ENCODE data around the gene ZNF577.

ZNF577 gene

DNA sequence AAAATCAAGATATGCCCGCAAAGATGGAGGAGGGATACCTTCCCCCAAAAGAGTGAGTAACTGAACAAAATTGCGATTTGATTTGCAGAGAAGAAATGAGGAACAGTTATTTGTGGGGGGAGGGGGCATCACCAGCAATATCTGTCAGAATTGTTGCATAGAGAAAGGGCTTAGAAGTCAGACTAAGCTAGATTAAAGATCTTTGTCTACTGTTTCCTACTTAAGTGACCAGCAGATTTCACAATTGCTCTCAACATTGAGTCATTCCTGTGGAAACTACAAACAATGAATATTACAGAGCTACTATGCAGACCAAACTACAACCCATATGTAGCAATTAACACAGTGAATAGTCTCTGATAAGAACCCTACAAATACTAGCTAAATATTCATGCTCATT is 65.4 kb downstream of the ZNF577 start:
- Histone ChIP-seq H3K27me3 (ENCODE audit: insufficient read depth, poor library complexity, severe bottlenecking) (no peaks in the 10 kb centered on the region), H3K4me3 (replicated peaks; ENCODE audit: insufficient read depth, low read length) (no peak overlapping the region), H3K27ac (replicated peaks) (peak overlapping the region; percentile 70)
- DNase-seq (ENCODE audit: low read depth in 1 of 2, low spot score in 1 of 2), result peak; percentile 88 to 89
- TF ChIP-seq POLR2AphosphoS5 (IDR thresholded peaks at IDR 0.05; ENCODE audit: low read depth) (no peak), GABPA (IDR thresholded peaks at IDR 0.05; ENCODE audit: low read depth) (no peak), SPI1 (IDR thresholded peaks at IDR 0.05; ENCODE audit: borderline replicate concordance, low read depth) (peak; percentile 73; the same call in 1 of the 2 replicates)
- TF ChIP-seq, protein P1, sequence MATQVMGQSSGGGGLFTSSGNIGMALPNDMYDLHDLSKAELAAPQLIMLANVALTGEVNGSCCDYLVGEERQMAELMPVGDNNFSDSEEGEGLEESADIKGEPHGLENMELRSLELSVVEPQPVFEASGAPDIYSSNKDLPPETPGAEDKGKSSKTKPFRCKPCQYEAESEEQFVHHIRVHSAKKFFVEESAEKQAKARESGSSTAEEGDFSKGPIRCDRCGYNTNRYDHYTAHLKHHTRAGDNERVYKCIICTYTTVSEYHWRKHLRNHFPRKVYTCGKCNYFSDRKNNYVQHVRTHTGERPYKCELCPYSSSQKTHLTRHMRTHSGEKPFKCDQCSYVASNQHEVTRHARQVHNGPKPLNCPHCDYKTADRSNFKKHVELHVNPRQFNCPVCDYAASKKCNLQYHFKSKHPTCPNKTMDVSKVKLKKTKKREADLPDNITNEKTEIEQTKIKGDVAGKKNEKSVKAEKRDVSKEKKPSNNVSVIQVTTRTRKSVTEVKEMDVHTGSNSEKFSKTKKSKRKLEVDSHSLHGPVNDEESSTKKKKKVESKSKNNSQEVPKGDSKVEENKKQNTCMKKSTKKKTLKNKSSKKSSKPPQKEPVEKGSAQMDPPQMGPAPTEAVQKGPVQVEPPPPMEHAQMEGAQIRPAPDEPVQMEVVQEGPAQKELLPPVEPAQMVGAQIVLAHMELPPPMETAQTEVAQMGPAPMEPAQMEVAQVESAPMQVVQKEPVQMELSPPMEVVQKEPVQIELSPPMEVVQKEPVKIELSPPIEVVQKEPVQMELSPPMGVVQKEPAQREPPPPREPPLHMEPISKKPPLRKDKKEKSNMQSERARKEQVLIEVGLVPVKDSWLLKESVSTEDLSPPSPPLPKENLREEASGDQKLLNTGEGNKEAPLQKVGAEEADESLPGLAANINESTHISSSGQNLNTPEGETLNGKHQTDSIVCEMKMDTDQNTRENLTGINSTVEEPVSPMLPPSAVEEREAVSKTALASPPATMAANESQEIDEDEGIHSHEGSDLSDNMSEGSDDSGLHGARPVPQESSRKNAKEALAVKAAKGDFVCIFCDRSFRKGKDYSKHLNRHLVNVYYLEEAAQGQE (IDR thresholded peaks at IDR 0.05; ENCODE audit: insufficient replicate concordance, low read depth), result no peak
- TF ChIP-seq, protein P2, sequence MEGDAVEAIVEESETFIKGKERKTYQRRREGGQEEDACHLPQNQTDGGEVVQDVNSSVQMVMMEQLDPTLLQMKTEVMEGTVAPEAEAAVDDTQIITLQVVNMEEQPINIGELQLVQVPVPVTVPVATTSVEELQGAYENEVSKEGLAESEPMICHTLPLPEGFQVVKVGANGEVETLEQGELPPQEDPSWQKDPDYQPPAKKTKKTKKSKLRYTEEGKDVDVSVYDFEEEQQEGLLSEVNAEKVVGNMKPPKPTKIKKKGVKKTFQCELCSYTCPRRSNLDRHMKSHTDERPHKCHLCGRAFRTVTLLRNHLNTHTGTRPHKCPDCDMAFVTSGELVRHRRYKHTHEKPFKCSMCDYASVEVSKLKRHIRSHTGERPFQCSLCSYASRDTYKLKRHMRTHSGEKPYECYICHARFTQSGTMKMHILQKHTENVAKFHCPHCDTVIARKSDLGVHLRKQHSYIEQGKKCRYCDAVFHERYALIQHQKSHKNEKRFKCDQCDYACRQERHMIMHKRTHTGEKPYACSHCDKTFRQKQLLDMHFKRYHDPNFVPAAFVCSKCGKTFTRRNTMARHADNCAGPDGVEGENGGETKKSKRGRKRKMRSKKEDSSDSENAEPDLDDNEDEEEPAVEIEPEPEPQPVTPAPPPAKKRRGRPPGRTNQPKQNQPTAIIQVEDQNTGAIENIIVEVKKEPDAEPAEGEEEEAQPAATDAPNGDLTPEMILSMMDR (IDR thresholded peaks at IDR 0.05; ENCODE audit: insufficient read depth, low read length), result no peak

DNA sequence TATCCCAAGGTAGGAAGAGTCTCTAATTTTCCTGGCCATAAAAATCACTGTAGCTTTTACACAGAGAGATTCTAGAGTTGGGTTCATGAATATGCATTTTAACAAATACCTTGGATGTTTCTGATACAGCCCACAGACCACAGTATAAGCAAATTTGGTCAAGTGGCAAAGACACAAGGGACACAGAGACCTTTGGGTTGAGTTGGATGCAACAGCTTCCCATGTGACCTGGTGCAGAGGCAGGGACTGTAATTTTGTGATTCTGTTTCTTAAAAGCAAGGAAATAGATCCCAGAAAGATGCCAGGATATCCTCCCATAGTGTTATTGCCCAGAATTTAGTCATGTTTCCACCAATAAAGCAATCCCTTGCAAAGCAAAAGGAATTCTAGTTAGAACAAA is 65.8 kb downstream of the ZNF577 start:
- DNase-seq (ENCODE audit: low read depth in 1 of 2, low spot score in 1 of 2), result no peak
- TF ChIP-seq, protein P1 (IDR thresholded peaks at IDR 0.05; ENCODE audit: insufficient replicate concordance, low read depth), result no peak
- TF ChIP-seq POLR2AphosphoS5 (IDR thresholded peaks at IDR 0.05; ENCODE audit: low read depth) (no peak), SPI1 (IDR thresholded peaks at IDR 0.05; ENCODE audit: borderline replicate concordance, low read depth) (no peak), GABPA (IDR thresholded peaks at IDR 0.05; ENCODE audit: low read depth) (no peak)
- TF ChIP-seq, protein P2 (IDR thresholded peaks at IDR 0.05; ENCODE audit: insufficient read depth, low read length), result no peak
- peak overlapping the region; percentile 54 for H3K27ac ChIP-seq (replicated peaks)
- no peaks in the 10 kb centered on the region for H3K27me3 ChIP-seq (ENCODE audit: insufficient read depth, poor library complexity, severe bottlenecking)
- H3K4me3 ChIP-seq (replicated peaks; ENCODE audit: insufficient read depth, low read length), result no peak overlapping the region

DNA sequence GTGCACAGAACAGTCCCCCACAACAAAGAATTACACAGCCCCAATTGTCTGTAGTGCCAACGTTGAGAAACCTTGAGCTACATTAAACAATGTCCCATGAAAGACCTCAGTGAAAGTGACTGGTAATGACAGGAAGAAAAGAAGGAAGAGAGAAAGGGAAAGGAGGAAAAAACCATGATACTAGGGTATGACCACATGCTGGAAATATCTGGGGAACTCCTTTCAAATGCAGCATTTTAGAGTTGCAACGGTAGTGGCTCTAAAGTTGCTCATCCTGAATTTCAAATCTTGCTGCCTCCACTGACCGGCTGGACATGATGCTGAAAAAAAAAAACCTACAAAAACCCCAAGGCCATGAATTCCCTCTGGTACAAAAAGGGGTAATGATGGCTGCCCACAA is 66.3 kb downstream of the ZNF577 start:
- Histone ChIP-seq H3K27me3 (ENCODE audit: insufficient read depth, poor library complexity, severe bottlenecking) (no peaks in the 10 kb centered on the region), H3K4me3 (replicated peaks; ENCODE audit: insufficient read depth, low read length) (no peak overlapping the region), H3K27ac (replicated peaks) (peak overlapping the region; percentile 54)
- no peak for DNase-seq (ENCODE audit: low read depth in 1 of 2, low spot score in 1 of 2)
- TF ChIP-seq POLR2AphosphoS5 (IDR thresholded peaks at IDR 0.05; ENCODE audit: low read depth) (no peak), GABPA (IDR thresholded peaks at IDR 0.05; ENCODE audit: low read depth) (no peak), SPI1 (IDR thresholded peaks at IDR 0.05; ENCODE audit: borderline replicate concordance, low read depth) (no peak)
- TF ChIP-seq, protein P2 (IDR thresholded peaks at IDR 0.05; ENCODE audit: insufficient read depth, low read length), result no peak
- TF ChIP-seq, protein P1 (IDR thresholded peaks at IDR 0.05; ENCODE audit: insufficient replicate concordance, low read depth), result no peak
